ENCODE measurements around the gene ISCU.

- TF ChIP-seq EZH2 (IDR thresholded peaks at IDR 0.05) (no peak), POLR2AphosphoS5 (IDR thresholded peaks at IDR 0.05; ENCODE audit: borderline replicate concordance, low read depth, low read length) (no peak)
These were observed 16.4 kb downstream of the ISCU start for GRCh38 chr12:108578813-108579212.

All from SK-N-MC (cell line).